Measurements from ENCODE around the gene SLC22A12.

Gene SLC22A12

DNA sequence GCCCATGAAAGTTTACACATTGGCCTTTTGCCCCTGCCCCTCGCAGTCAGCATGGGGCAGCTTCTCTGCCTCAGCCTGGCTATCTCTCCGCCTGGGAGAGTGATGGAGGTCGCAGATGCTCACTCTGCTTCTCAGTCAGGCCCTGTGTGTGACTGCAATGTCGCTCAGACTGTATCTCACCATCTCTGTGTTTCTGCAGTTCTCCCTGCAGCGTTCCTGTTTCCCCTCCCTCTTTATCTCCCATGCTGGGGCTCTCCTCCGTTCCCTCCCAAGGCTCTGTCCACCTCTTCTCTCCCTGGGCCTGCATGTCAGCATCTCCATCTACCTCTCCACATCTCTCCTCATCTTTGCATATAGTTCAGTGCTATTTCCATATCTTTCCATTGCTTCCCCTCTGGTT lies 38.1 kb downstream of the SLC22A12 start:
- no peak for DNase-seq

DNA sequence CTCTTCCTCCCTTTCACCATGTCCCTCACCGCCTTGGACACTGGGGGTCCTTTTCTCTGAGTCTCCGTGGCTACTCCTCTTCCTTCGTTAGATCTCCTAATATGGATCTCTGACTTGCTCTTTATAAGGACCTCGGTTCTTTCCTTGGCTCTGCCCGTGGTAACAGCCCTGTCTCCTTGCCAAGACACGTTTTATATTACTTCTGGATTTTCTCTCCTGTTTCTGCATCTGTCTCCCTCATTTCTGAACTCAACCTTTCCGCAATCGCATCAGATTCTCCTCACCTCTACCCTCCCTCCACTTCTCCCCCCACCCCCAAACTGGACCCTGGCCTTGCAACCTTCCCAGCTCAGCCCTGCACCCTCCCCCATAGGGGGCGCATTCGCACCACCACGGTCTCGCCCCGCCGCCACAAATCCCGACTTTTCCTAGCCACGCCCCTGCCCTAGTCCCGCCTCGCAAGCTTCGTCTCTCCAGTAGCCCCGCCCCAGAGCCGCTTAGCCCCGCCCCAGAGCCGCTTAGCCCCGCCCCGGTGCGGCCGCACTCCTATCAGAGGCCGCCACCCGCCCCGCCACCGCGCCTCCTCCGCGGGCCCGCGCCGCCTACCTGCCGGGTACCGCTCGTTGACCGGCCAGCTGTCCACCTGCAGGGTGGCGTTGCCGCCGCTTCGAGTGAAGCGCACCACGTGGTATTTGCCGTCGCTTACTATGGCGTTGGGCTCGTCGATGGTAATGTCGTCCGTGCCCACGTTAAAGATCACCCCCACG lies 39.0 kb downstream of the SLC22A12 start:
- DNase-seq = no peak

DNA sequence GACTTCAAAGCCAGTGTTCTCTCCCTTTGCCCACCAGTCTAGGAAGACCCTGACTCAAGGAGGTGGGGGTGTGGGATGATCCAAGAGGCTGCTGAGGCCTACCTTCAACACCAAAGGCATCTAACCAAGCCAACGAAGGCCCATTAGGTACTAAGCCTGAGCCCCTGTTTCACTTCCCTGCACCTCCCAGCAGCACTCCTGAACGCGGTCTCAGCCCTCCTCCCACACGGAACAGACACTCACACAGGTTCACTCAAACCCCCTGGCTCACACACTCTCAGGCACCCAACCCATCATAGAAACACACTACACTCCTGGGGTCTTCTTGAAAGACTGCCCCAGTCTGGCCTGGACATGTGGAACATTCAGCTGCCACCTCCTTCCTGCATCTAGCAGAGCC lies 40.7 kb downstream of the SLC22A12 start:
- no peak for DNase-seq

DNA sequence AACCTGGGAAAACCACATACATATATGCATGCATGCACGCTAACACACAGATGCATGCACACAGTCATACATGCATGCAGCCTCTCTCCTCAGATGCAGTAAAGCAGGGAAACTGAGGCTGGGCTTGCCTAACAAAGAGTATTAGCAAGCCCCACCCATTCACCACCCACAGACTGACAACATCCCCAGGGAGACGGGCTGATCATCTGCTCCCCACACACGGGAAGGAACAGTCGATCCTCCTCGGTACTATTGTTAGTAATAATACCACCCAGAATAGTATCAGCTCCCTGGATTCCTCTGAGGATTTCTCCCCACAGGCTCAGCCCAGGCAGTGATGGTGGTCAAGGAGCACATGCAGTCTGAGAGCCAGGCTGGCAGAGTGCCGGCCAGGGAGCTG lies 41.2 kb downstream of the SLC22A12 start:
- no peak for DNase-seq

DNA sequence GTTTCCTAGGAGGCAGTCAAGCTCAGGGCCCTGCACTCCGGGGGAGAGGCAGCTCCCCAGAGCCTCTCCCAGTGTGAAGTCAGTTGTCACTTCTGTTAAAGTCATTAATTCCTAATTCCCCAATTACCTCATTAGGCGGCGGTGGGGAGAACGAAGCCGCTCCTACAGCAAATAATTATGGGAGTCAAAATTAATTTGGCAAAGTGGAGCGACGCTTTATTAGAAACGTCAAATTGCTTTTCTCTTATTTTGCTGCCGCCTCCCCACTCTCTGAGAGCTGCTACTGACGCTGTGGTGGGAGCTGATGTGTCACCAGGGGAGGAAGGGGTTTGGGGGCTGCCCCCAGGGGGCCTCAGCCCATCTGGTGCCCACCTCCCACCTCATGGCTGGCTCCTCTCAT lies 41.6 kb downstream of the SLC22A12 start:
- no peak for DNase-seq

DNA sequence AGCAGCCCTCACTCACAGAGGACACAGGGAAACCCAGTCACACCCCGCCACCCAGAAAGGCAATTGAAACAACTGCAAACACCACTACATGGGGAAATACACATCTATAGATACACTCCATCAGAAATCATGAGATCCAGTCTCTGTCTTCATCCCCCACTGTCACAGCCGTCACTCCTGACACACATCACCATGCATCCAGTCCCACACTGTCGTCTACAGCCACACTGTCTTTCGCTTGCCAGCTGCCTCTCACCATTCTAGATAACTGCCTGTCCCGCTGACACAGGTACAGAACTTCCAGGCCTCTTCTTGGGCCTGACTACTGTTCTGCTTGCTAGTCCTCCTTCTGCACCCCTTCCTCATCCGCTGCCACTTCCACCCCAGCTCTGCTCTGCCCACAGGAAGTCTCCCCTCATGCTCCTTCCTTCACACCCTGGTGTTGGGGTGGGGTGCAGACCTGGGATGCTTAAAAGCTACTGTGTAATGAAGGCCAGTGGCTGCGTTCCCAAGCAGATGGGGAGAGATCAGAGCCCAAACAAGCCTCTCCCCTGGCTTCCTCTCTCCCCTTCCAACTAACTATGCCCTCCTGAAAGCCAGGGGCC lies 42.6 kb downstream of the SLC22A12 start:
- DNase-seq = no peak

DNA sequence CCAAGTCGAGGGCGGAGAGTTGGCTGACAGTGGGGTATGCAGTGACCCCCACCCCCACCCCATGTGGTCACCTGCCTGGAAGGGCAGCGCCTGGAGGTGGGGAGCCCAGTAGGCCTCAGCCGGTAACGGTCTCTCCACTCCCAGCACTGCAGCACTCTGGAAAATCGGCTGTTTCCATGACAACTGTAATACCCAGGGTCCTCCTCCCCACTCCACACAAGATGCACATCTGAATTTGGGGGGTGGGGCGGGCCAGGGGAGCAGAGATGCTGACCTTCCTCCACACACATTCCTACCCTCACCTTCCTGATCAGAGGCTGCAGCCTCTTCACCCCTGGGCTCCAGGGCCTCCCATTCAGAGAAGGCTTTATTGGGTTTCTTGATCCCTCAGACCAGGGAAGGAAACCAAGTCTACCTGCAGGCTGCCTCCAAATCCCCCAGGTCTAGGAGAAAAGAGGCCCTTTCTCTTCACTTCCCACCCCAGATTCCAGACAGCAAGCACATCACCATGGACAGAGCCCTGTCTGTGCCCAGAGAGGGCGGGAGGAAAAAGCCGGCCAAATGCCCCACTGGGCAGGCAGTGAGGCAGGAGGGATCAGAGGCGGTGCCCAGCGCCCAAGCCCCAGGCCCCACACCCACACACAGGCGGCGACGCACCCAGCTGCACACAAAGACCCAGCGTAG lies 46.5 kb downstream of the SLC22A12 start:
- no peak for DNase-seq

DNA sequence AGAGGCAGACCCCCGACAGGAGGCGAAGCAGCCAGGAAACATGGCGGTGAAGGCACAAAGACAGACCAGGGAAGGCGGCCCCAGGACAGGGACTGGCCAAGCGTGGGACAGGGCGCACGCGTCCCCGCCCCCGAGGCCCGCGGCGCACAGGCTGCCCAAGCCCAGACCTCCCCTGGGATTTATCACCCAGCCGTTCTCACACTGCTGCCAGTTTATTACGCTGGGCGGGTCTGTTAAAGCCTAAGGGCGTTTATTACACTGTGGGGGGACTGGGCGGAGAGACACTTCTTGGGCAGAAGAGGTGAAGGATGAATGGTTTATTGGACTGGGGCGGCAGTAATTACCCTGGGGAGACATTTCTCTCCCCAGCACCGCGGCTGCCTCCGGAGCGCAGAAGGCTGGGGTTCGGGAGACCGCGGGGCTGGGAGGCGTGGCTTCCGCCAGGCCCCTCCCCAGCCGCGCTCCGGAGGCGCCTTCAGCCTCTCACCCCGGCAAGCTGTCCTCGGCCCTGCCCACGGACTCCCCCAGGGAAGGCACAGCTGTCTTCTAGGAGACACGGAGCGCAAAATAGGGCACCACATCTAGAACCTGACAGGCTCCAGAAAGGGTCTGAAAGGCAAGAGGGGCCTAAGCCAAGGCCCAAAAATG lies 47.1 kb downstream of the SLC22A12 start:
- DNase-seq = no peak

DNA sequence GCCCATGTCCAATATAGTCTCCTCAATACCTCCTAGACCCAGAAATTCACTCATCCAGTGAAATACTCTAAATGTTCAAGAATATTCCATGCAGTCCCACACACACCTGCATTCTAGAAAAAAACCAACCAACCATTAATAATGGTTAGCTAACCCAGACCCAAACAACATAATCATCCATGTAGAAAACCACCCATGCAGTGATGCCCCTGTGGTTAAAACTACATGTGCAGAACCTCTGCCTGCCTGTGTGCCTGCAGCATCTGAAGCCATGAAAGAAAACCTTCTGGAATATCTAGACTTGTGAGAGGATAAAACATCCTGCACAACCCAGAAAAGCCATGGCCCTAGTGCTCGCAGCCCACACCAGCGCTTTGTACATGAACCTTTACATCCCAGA lies 47.8 kb downstream of the SLC22A12 start:
- DNase-seq = no peak

DNA sequence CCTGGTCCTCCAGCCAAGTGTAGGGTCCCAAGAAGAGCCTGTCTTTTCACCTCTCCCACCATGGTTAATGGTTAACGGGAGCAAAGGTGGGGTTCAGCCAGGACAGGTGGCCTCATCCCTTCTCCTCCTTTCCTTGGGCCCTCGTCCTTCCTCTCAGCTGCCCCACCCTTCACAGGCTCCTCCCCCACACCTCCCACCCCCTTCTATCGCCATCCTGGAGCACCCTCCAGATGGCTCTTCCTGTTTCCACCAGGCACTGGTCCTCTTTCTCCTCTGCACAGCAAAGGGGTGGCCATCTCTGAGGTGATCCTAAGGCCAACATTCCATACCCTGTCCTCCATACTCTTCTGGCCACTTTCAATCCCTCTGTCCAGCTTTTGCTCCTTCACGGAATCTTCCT lies 48.9 kb downstream of the SLC22A12 start:
- no peak for DNase-seq

DNA sequence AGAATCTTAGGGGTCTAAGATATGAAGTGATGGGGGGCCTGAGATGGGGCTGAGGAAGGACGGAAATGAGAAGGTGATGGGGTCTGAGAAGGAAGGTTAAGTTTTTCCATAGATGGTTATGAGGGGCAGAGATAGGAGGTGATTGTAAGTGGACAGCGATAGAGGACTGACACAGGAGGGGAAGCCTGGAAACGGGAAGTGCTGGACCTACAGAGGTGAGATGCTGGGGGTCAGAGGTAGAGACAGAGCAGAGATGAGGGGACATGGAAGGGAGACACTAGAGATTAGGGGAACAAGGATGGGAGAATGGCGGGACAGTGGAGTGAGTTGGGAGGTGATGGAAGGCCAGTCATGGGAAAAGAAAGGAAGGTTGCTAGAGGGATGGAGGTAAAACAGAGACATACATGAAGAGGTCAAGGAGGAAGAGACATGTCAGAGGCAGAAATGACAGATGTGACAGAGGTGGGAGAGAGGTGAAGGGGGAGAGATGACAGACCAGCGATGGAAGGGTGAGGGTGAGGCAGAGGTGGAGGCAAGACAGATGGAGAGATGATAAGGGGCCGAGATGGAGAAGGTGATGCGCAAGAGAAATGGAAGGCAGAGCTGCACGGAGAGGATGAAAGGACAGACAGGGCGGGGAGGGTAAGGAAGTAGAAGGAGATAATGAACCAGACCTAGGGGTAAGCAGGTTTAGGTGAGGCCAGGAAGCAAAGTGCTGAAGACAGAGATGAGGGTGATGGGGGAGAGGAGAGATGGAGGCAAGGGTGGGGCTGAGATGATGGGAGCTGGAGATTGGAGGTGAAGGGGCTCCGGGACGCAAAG lies 50.8 kb downstream of the SLC22A12 start:
- no peak for DNase-seq

DNA sequence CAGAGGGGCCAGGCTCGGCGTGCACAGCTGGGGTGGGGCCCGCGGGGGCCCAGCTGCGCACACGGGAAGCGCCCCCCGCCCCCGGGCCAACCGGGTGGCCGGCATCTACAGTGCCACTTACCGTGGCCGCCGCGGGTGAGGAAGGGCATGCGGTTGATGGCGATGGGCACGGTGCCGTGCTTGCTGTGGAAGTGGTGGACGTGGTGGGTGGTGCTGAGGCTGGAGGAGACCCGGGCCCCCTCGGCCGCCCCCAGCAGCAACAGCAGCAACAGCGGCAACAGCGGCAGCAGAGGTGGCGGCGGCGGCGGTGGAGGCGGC lies 51.4 kb downstream of the SLC22A12 start:
- no peak for DNase-seq

DNA sequence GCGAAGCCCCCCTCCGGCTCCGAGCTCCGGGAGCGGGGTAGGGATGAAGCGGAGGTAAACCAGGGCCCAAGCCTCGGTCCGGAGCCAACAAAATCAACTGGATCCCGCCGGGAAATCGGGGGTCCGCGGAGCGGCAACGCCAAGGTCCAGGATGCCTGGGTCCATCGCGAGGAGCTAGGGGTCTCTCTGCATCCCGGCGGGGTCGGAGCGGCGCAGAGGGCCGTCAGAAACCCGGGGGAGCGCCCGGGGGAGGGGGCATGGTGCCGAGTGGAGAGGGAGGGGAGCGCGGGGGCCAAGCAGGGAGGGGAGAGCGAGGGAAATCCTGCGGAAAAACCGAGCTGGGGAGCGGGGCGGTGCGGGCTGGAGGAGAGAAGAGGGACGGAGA lies 51.8 kb downstream of the SLC22A12 start:
- no peak for DNase-seq

DNA sequence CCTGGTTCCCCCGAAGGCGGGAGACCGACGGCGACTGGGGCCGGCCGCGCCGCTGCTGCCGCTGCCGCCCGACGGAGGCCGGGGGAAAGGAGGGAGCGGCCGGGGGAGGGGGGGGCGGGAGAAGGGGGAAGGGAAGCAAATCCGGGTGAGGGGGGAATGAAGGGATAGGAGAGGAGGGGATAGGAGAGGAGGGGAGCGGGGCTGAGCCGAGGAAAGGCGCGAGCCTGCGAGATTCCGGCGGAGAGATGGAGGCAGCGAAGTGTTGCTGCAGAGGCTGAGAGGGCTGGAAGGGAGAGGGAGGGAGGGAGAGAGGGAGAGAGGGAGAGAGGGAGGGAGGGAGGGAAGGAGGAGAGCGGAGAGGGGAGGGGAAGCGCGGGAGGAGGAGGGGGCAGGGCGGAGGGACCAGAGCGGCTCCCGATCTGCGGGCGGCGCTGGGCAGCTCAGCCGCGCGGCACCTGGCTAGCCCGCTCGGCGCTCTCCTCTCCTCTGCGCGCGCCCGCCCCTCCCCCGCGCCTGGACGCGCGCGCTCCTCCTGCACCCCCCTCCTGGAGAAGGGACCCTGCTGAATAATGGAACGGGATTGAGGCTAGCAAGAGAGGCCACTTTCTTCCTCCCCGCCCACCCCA lies 52.3 kb downstream of the SLC22A12 start:
- DNase-seq = no peak

DNA sequence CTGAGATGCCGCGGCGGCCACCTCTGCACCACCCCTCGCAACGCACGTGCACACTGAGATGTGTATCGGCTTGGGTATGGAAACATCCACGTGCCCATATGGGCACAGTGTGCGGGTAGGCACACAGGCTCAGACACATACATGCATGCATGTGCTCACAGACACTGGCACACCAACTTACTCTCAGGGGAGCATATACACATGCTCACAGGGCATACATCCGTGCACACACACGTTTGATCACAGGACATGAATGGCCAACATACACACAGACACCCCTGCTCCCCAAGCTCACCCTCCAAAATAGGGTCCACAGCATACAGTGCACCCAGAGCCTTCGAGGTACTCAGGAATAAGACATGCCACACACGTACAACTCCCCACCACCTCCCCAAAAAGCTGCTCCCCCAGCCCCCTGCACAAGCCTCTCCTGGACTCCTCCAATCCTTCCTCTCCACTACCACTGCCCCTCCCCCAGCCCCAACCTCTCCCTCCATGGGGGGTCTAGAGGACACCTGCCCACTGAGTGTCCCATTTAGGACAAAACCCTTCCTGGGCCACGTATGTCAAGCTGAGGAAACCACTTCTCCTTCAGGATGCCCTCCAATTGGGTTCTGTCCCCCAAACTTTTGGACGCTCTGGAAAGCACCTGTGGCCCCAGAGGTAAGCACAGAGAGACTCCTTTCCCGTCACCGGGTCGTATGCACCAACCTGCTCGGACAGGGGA lies 53.1 kb downstream of the SLC22A12 start:
- no peak for DNase-seq

DNA sequence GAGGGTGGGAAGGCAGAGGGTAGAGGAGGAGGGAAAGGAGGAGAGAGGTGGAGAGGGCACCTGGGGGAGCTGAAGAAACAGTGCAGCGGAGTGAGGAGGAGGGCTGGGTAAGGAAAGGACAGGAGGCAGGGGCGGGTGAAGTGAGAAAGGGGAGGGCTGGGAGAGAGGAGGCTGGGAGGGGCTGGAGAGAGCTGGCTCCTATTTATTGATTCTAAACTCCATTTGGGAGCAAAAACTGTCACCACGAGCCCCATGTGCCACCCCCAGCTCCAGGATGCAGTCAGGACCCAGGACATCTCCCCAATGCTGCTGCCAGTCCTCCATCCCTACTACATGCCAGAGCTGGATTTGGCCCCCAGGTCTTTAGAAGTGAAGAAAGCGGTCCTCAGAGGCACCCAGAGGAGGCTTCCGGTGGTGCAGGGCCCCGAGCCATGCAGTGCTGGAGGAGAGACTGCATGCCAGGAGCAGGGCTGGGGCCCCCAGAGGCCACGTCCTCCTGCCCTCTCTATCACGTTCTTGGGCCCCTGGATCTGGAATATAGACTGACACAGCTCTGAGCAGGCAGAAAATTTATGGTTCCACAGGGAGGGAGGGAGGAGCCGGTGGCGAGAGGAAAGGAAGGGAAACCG lies 53.7 kb downstream of the SLC22A12 start:
- DNase-seq = no peak

DNA sequence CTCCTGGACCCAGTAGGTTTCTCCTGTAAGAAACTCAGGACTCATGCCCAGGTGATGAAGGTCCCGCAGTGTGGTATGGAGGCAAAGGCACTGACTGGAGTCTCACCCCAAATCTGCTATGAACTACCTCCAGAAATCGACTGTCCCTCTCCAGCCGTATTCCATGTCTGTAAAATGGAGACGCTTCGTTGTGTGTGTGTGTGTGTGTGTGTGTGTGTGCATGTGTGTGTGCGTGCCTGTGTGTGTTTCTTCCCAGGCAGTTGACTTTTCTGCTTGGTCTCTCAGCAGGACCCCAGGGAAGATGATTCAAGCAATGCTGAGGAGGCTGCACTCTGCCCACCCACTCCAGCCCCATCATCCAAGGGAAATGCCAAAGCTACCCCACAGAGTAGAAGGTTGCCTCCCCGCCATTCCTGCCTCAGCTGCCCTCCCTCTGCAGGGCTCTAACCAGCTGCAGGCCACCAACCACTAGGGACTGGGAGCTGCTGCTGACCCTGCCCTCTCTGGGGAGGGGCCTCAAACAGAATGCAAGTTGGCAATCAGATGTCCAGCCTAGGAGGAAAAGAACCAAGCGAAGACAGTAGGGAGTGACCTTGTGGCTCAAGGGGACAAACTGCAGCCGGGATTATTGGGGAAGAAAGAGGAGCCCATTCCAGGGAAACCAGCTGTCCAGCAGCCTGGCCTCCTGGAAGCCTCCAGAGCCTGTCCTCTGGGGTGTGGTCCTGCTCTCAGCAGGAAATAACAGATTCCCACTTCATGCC lies 56.2 kb downstream of the SLC22A12 start:
- DNase-seq = no peak

DNA sequence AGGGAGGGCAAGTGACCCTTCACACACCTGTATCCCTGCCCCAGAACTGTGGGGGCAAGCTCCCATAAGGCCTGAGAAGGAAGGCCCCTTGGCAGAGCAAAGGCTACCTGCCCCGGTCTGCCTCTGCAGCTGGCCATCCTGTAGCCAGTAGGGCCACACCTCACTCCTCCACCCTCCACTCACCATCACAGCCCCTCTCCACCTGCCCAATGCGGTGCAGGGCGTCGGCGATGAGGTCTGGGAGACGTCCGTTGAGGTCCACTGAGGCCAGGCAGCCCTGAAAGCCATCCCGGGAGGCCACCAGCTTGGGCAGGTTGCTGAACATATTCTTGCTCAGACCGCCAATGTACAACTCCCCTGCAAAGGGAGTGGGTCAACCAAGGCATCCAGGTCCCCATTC lies 57.5 kb downstream of the SLC22A12 start:
- no peak for DNase-seq

DNA sequence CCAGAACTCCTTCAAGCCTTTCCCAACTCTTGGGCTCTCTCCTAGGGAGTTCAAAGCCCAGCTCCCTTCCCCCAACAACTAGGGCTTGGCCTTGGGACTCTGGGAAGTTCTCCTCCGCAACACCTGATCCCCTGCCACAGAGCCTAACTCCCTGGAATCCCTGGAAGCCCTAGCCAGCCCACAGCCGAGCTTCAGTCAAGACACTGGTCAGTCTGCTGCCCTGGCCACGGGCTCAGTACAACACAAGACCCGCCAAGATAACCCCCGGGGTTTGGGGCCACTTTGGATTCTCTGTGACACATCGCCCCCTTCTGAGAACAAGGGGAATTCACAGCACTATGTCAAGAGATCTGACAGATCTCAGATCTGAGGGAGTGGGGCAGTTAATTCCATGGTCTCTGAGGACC lies 58.3 kb downstream of the SLC22A12 start:
- DNase-seq = no peak

DNA sequence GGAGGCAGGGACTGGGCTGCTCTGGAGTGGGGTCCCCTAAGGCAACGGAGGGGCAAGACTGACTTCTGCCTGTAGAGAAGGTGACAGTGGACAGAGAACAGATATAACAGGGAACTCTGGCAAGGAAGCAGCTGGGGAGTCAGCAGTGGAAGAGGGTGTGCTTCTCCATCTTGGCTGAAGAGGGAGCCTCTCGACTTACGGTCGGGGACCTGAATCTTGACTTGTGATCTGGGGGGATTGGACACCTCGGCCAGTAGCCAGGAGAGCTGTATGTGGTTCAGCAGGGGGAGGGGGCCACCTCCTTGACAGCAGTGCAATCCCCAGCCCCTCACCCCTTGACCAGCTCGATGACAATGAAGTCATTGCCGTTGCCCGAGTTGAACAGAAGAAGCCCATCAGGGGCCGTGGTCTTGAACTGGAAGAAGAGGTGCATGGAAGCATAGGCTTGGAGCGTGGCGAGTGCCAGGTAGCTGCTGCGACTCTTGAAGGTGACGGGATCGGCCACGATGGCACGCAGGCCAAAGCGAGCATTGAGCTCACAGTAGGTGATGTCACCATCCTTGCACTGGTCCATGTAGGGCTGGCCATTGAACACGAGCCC lies 60.0 kb downstream of the SLC22A12 start:
- DNase-seq = no peak

Data from activated CD8-positive, alpha-beta memory T cell treated with anti-CD3 and anti-CD28 coated beads, Interleukin-2, amount 50 U/mL, for 4 hours (primary cell).